Inferior parietal cortex (tissue), 1 donor: ENCODE data around the gene CRIP2.
A peak's percentile ranks its signal among the peaks of the same experiment; 100 is the strongest.

Experiments used
- DNase-seq: peaks from one replicate; pipeline ENCODE4 v3.0.0-alpha.2; 2016; ENCODE audit errors: extremely low spot score

CRIP2 gene

GRCh38 chr14:105487986-105488777 is 13.6 kb downstream of the CRIP2 start:
- no peak for DNase-seq

- DNase-seq = no peak
These were observed 14.3 kb downstream of the CRIP2 start for GRCh38 chr14:105488781-105489541.

- peak; percentile 78 for DNase-seq
These were observed 15.1 kb downstream of the CRIP2 start for GRCh38 chr14:105489542-105490266.

- DNase-seq = no peak
These were observed 15.6 kb downstream of the CRIP2 start for GRCh38 chr14:105490267-105490571.

GRCh38 chr14:105490572-105491365 is 16.1 kb downstream of the CRIP2 start, which contains the start of gene TEDC1:
TSS of gene TEDC1 (plus strand) at chr14:105491246. CDS start at chr14:105491376, 130 bp downstream.
- peak; percentile 99 for DNase-seq

- no peak for DNase-seq
These were observed 16.8 kb downstream of the CRIP2 start for GRCh38 chr14:105491366-105491973.

GRCh38 chr14:105492031-105492970 is 17.7 kb downstream of the CRIP2 start:
- no peak for DNase-seq

- DNase-seq = no peak
These were observed 18.6 kb downstream of the CRIP2 start for GRCh38 chr14:105492971-105493871.

GRCh38 chr14:105493921-105494605 is 19.4 kb downstream of the CRIP2 start:
- DNase-seq = no peak

- no peak for DNase-seq
These were observed 19.9 kb downstream of the CRIP2 start for GRCh38 chr14:105494606-105494929.

GRCh38 chr14:105495101-105495989 is 20.7 kb downstream of the CRIP2 start:
- no peak for DNase-seq

- DNase-seq = no peak
These were observed 21.6 kb downstream of the CRIP2 start for GRCh38 chr14:105495990-105496830.

- no peak for DNase-seq
These were observed 22.4 kb downstream of the CRIP2 start for GRCh38 chr14:105496831-105497591.

- no peak for DNase-seq
These were observed 23.2 kb downstream of the CRIP2 start for GRCh38 chr14:105497671-105498429.
